ENCODE results near the gene ARMH4. TPM values are rescaled to one million over a fixed set of nuclear protein-coding genes. Genes with fewer than 3 reads are reported as not detected.

ARMH4 gene
- total RNA-seq, 1 donor from 2014 or later = 2.3 TPM

GRCh38 chr14:58002618-58003017 lies 149.4 kb downstream of the ARMH4 start:
- Histone ChIP-seq H3K4me3 (no peak overlapping the region), H3K4me1 (no peaks in the 10 kb centered on the region), H3K27me3 (no peaks in the 10 kb centered on the region), H3K36me3 (no peaks in the 10 kb centered on the region), H3K9me3 (no peaks in the 10 kb centered on the region), H3K27ac (no peak overlapping the region)
- no peak for DNase-seq
- intact Hi-C loops (cut with DNase I) = no loop called here
- TF ChIP-seq, protein P1, sequence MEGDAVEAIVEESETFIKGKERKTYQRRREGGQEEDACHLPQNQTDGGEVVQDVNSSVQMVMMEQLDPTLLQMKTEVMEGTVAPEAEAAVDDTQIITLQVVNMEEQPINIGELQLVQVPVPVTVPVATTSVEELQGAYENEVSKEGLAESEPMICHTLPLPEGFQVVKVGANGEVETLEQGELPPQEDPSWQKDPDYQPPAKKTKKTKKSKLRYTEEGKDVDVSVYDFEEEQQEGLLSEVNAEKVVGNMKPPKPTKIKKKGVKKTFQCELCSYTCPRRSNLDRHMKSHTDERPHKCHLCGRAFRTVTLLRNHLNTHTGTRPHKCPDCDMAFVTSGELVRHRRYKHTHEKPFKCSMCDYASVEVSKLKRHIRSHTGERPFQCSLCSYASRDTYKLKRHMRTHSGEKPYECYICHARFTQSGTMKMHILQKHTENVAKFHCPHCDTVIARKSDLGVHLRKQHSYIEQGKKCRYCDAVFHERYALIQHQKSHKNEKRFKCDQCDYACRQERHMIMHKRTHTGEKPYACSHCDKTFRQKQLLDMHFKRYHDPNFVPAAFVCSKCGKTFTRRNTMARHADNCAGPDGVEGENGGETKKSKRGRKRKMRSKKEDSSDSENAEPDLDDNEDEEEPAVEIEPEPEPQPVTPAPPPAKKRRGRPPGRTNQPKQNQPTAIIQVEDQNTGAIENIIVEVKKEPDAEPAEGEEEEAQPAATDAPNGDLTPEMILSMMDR (IDR thresholded peaks at IDR 0.05) = no peak
- no peak for ATAC-seq

- H3K27me3 ChIP-seq = no peaks in the 10 kb centered on the region
- no peaks in the 10 kb centered on the region for H3K9me3 ChIP-seq
- H3K4me1 ChIP-seq = no peaks in the 10 kb centered on the region
- no peak for ATAC-seq
- intact Hi-C loops (cut with DNase I) = no loop called here
- no peak overlapping the region for H3K27ac ChIP-seq
- H3K4me3 ChIP-seq = no peak overlapping the region
- H3K36me3 ChIP-seq = no peaks in the 10 kb centered on the region
- TF ChIP-seq, protein P1 (IDR thresholded peaks at IDR 0.05) = no peak
- no peak for DNase-seq
Measured at GRCh38 chr14:57999979-58000378, 152.0 kb downstream of the ARMH4 start.

DNA sequence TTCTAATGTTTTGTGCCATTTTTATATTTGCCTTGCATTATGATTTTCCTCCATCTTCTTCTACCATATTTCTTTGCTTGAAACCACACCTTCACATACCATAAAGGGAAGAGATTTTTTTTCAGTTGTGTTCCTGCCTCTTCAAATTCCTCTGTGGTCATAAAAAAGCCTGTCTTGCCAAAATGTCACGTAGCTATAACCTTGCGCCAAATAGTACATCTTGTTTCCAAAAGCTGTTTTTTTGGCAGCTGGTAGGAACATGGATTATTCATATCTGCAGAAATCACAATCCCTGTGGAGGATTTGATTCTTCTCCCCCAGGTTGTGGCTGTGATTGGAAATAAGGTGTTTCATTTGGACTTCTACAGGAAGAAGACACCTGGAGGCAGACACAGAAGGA lies 152.5 kb downstream of the ARMH4 start:
- ATAC-seq (no peak), DNase-seq (no peak)
- intact Hi-C loops (cut with DNase I) = no loop called here
- H3K36me3 ChIP-seq = no peaks in the 10 kb centered on the region
- H3K4me1 ChIP-seq = no peaks in the 10 kb centered on the region
- no peaks in the 10 kb centered on the region for H3K9me3 ChIP-seq
- H3K4me3 ChIP-seq = no peak overlapping the region
- H3K27ac ChIP-seq = no peak overlapping the region
- H3K27me3 ChIP-seq = no peaks in the 10 kb centered on the region
- TF ChIP-seq, protein P1 (IDR thresholded peaks at IDR 0.05) = no peak

GRCh38 chr14:57998766-57999165 lies 153.2 kb downstream of the ARMH4 start:
- H3K27me3 ChIP-seq = no peaks in the 10 kb centered on the region
- no peak for DNase-seq
- intact Hi-C loops (cut with DNase I) = no loop called here

DNA sequence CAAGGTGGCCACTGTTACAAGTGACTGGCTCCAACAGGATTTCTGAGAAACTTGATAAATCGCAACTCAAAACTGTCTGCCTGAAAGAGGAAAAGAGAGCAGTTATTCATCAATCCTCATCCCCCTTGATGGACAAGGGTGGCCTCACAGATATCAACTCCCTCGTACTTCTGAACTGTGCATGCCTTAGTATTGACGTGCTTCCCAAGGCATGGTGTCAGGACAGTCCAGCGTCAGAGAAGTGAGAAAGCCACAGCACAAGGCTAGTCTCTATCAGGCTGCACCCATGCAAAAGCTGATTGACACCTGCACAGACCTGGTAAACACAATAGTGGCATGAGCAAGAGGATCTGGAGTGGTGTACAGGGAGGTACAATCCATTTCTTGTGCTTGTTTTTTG lies 160.7 kb downstream of the ARMH4 start:
- H3K36me3 ChIP-seq = no peaks in the 10 kb centered on the region
- no peaks in the 10 kb centered on the region for H3K27me3 ChIP-seq
- ATAC-seq (no peak), DNase-seq (no peak)
- no peak overlapping the region for H3K27ac ChIP-seq
- no peak overlapping the region for H3K4me3 ChIP-seq
- TF ChIP-seq, protein P1 (IDR thresholded peaks at IDR 0.05) = no peak
- H3K9me3 ChIP-seq = no peaks in the 10 kb centered on the region
- H3K4me1 ChIP-seq = no peaks in the 10 kb centered on the region
- intact Hi-C loops (cut with DNase I) = no loop called here

More at GRCh38 chr14:57998766-57999165, 153.2 kb downstream of the ARMH4 start:
- ATAC-seq = no peak
- no peak overlapping the region for H3K4me3 ChIP-seq
- no peak overlapping the region for H3K27ac ChIP-seq
- H3K36me3 ChIP-seq = no peaks in the 10 kb centered on the region
- H3K9me3 ChIP-seq = no peaks in the 10 kb centered on the region
- TF ChIP-seq, protein P1 (IDR thresholded peaks at IDR 0.05) = no peak
- H3K4me1 ChIP-seq = no peaks in the 10 kb centered on the region

DNA sequence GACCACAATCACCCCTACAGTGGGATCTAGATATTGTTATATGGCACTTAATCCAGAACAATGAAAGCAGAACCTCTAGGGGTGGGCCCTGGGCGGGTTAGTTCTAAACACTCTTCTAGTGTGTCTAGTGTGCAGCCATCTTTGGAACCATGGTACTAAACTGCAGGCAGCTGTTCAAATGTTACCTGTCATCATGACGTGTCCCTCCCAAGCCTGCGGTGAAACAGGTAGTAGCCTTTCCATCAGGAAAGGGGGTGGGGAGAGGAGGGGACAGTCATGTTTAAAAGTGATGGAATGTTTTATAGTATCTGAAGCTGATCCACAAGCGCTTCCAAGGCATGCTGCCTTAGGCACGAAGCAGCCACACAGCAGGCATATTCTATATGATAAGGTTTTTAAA lies 163.6 kb downstream of the ARMH4 start:
- H3K4me3 ChIP-seq = no peak overlapping the region
- no peaks in the 10 kb centered on the region for H3K4me1 ChIP-seq
- ATAC-seq (no peak), DNase-seq (no peak)
- TF ChIP-seq, protein P1 (IDR thresholded peaks at IDR 0.05) = no peak
- H3K27ac ChIP-seq = no peak overlapping the region
- intact Hi-C loops (cut with DNase I) = no loop called here
- H3K36me3 ChIP-seq = no peaks in the 10 kb centered on the region
- no peaks in the 10 kb centered on the region for H3K9me3 ChIP-seq
- H3K27me3 ChIP-seq = no peaks in the 10 kb centered on the region

All from upper lobe of right lung (tissue), 1 donor.